Measurements from ENCODE around the gene SLC22A2. TPM values are rescaled to one million over a fixed set of nuclear protein-coding genes. Genes with fewer than 3 reads are reported as not detected.

SLC22A2 gene
- polyA plus RNA-seq, 1 donor (not counting 4 experiments of a cell fraction or from before 2014, with no cell fraction given) = not detected

GRCh38 chr6:160194808-160195207 is 63.8 kb downstream of the SLC22A2 start:
- Histone ChIP-seq H3K27ac (ENCODE audit: control insufficient read depth, insufficient read depth, low read length) (no peak overlapping the region), H3K27me3 (ENCODE audit: control insufficient read depth, extremely low read depth, insufficient read depth, low read length) (no peaks in the 10 kb centered on the region), H3K36me3 (ENCODE audit: control insufficient read depth in 2 of 2, extremely low read depth in 1 of 2, insufficient read depth in 2 of 2, low read length in 2 of 2) (no peaks in the 10 kb centered on the region), H2AFZ (ENCODE audit: control insufficient read depth, low read length) (no peak overlapping the region), H3K4me3 (ENCODE audit: control insufficient read depth in 2 of 3, extremely low read depth in 1 of 3, insufficient read depth in 2 of 3, low read depth in 1 of 3, low read length in 3 of 3) (no peak overlapping the region), H4K20me1 (ENCODE audit: control insufficient read depth, extremely low read depth, insufficient read depth, low read length) (no peaks in the 10 kb centered on the region), H3K9me3 (ENCODE audit: control insufficient read depth, low read depth, low read length) (no peaks in the 10 kb centered on the region), H3K4me1 (ENCODE audit: control insufficient read depth, extremely low read depth, insufficient read depth, low read length) (no peaks in the 10 kb centered on the region), H3K79me2 (ENCODE audit: control insufficient read depth, insufficient read depth, low read length) (no peaks in the 10 kb centered on the region), H3K9ac (ENCODE audit: control insufficient read depth, extremely low read depth, insufficient read depth, low read length) (no peak overlapping the region), H3K4me2 (ENCODE audit: control insufficient read depth, extremely low read depth, insufficient read depth, low read depth, low read length) (no peak overlapping the region), H3K9me1 (ENCODE audit: control insufficient read depth, extremely low read depth, insufficient read depth, low read length) (no peaks in the 10 kb centered on the region)
- dilution Hi-C loops (cut with MboI; ENCODE audit: extremely low pct_ligation_motif_present, low sequenced_read_pairs) = no loop called here
- no peak for FAIRE-seq
- TF ChIP-seq CTCF (optimal IDR thresholded peaks at IDR 0.05 in 1 of 3, IDR thresholded peaks at IDR 0.05 in 1 of 3, conservative IDR thresholded peaks at IDR 0.05 in 1 of 3; ENCODE audit: extremely low read depth in 1 of 3, insufficient read depth in 2 of 3, low read length in 3 of 3) (no peak), EZH2 (IDR thresholded peaks at IDR 0.05; ENCODE audit: low read length) (no peak)
- no peak for DNase-seq (ENCODE audit: low read depth, low spot score)

- dilution Hi-C loops (cut with MboI; ENCODE audit: extremely low pct_ligation_motif_present, low sequenced_read_pairs) = no loop called here
- H3K9me1 ChIP-seq (ENCODE audit: control insufficient read depth, extremely low read depth, insufficient read depth, low read length) = no peaks in the 10 kb centered on the region
- TF ChIP-seq CTCF (optimal IDR thresholded peaks at IDR 0.05 in 1 of 3, IDR thresholded peaks at IDR 0.05 in 1 of 3, conservative IDR thresholded peaks at IDR 0.05 in 1 of 3; ENCODE audit: extremely low read depth in 1 of 3, insufficient read depth in 2 of 3, low read length in 3 of 3) (no peak), EZH2 (IDR thresholded peaks at IDR 0.05; ENCODE audit: low read length) (no peak)
- H3K79me2 ChIP-seq (ENCODE audit: control insufficient read depth, insufficient read depth, low read length) = no peaks in the 10 kb centered on the region
- H3K27me3 ChIP-seq (ENCODE audit: control insufficient read depth, extremely low read depth, insufficient read depth, low read length) = no peaks in the 10 kb centered on the region
- no peak for DNase-seq (ENCODE audit: low read depth, low spot score)
- FAIRE-seq = no peak
- H3K9me3 ChIP-seq (ENCODE audit: control insufficient read depth, low read depth, low read length) = no peaks in the 10 kb centered on the region
- H3K36me3 ChIP-seq (ENCODE audit: control insufficient read depth in 2 of 2, extremely low read depth in 1 of 2, insufficient read depth in 2 of 2, low read length in 2 of 2) = no peaks in the 10 kb centered on the region
- no peak overlapping the region for H3K4me2 ChIP-seq (ENCODE audit: control insufficient read depth, extremely low read depth, insufficient read depth, low read depth, low read length)
- H3K4me1 ChIP-seq (ENCODE audit: control insufficient read depth, extremely low read depth, insufficient read depth, low read length) = no peaks in the 10 kb centered on the region
- no peak overlapping the region for H3K27ac ChIP-seq (ENCODE audit: control insufficient read depth, insufficient read depth, low read length)
- no peak overlapping the region for H3K4me3 ChIP-seq (ENCODE audit: control insufficient read depth in 2 of 3, extremely low read depth in 1 of 3, insufficient read depth in 2 of 3, low read depth in 1 of 3, low read length in 3 of 3)
- H4K20me1 ChIP-seq (ENCODE audit: control insufficient read depth, extremely low read depth, insufficient read depth, low read length) = no peaks in the 10 kb centered on the region
- H3K9ac ChIP-seq (ENCODE audit: control insufficient read depth, extremely low read depth, insufficient read depth, low read length) = no peak overlapping the region
- no peak overlapping the region for H2AFZ ChIP-seq (ENCODE audit: control insufficient read depth, low read length)
Observed at GRCh38 chr6:160192840-160193239, 65.8 kb downstream of the SLC22A2 start.

Data from keratinocyte (primary cell).